SK-N-SH treated with all-trans-retinoic acid at 6 μM for 48 hours (cell line): ENCODE data around the gene CIDEC.

ENCODE experiments used
- ATAC-seq: fragments of 200-7000 bp; cut with Tn5 transposase; 3 replicates; pipeline ENCODE4 v1.9.1; 2020; ENCODE audit warnings: mild to moderate bottlenecking, moderate library complexity
- ARNTL ChIP-seq: fragments of 450-650 bp; formaldehyde crosslinking; IDR thresholded peaks from 2 replicates; pipeline ENCODE4 v1.5.0; 2020; ENCODE audit warnings: low read depth, mild to moderate bottlenecking, moderate library complexity, borderline replicate concordance
- BACH2 ChIP-seq: fragments of 250-450 bp; sonication (Bioruptor Pico); IDR thresholded peaks from 2 replicates; pipeline ENCODE4 v1.9.0; 2021; ENCODE audit warnings: mild to moderate bottlenecking, borderline replicate concordance
- ESRRG ChIP-seq: fragments of 250-450 bp; sonication (Bioruptor Pico); IDR thresholded peaks from 2 replicates; pipeline ENCODE4 v1.6.1; 2021; ENCODE audit warnings: mild to moderate bottlenecking
- GLIS3 ChIP-seq: fragments of 250-450 bp; sonication (Bioruptor Pico); IDR thresholded peaks from 2 replicates; pipeline ENCODE4 v1.5.0; 2020; ENCODE audit warnings: mild to moderate bottlenecking, moderate library complexity
- ISL1 ChIP-seq: fragments of 250-450 bp; sonication (Bioruptor Pico); IDR thresholded peaks from 2 replicates; pipeline ENCODE4 v2.1.2; 2022; ENCODE audit warnings: mild to moderate bottlenecking, moderate library complexity
- OSR1 ChIP-seq: fragments of 250-450 bp; sonication (Bioruptor Pico); IDR thresholded peaks from 2 replicates; pipeline ENCODE4 v1.8.0; 2022; ENCODE audit warnings: moderate library complexity, mild to moderate bottlenecking, inconsistent platforms
- PPARA ChIP-seq: fragments of 250-450 bp; sonication (Bioruptor Pico); IDR thresholded peaks from 2 replicates; pipeline ENCODE4 v1.5.0; 2020; ENCODE audit warnings: mild to moderate bottlenecking, borderline replicate concordance
- RARB ChIP-seq: fragments of 250-450 bp; sonication (Bioruptor Pico); IDR thresholded peaks from 2 replicates; pipeline ENCODE4 v1.8.0; 2021; ENCODE audit warnings: mild to moderate bottlenecking, moderate library complexity
- SNAI2 ChIP-seq: fragments of 250-450 bp; sonication (Bioruptor Pico); IDR thresholded peaks from 2 replicates; pipeline ENCODE4 v1.5.0; 2020; ENCODE audit warnings: mild to moderate bottlenecking, moderate library complexity
- TCF4 ChIP-seq: fragments of 250-450 bp; sonication (Bioruptor Pico); IDR thresholded peaks from 2 replicates; pipeline ENCODE4 v1.8.0; 2021; ENCODE audit warnings: mild to moderate bottlenecking, moderate library complexity, borderline replicate concordance
- TOX ChIP-seq: fragments of 250-450 bp; sonication (Bioruptor Pico); IDR thresholded peaks from 2 replicates; pipeline ENCODE4 v1.8.0; 2021; ENCODE audit warnings: mild to moderate bottlenecking, moderate library complexity, borderline replicate concordance
- ZC3H10 ChIP-seq: fragments of 250-450 bp; sonication (Bioruptor Pico); IDR thresholded peaks from 2 replicates; pipeline ENCODE4 v1.5.1; 2021; ENCODE audit warnings: mild to moderate bottlenecking, moderate library complexity
- ZFP3 ChIP-seq: fragments of 250-450 bp; sonication (Bioruptor Pico); IDR thresholded peaks from 2 replicates; pipeline ENCODE4 v1.5.0; 2020; ENCODE audit warnings: mild to moderate bottlenecking, moderate library complexity
- ZFP30 ChIP-seq: fragments of 450-650 bp; formaldehyde crosslinking; IDR thresholded peaks from 2 replicates; pipeline ENCODE4 v1.5.0; 2022; ENCODE audit warnings: mild to moderate bottlenecking, moderate library complexity
- ZNF565 ChIP-seq: fragments of 450-650 bp; formaldehyde crosslinking; conservative IDR thresholded peaks from 2 replicates; pipeline ENCODE4 v1.5.0; 2020; ENCODE audit warnings: low read depth, mild to moderate bottlenecking, moderate library complexity
- ZNF70 ChIP-seq: fragments of 450-650 bp; formaldehyde crosslinking; IDR thresholded peaks from 2 replicates; pipeline ENCODE4 v1.5.0; 2020; ENCODE audit warnings: mild to moderate bottlenecking, moderate library complexity
- ZNF8 ChIP-seq: fragments of 450-650 bp; formaldehyde crosslinking; IDR thresholded peaks from 2 replicates; pipeline ENCODE4 v1.5.0; 2020; ENCODE audit warnings: mild to moderate bottlenecking, moderate library complexity
- TF ChIP-seq, protein P1 (sequence below): fragments of 250-450 bp; sonication (Bioruptor Pico); IDR thresholded peaks from 2 replicates; pipeline ENCODE4 v1.8.0; 2020; ENCODE audit warnings: mild to moderate bottlenecking, moderate library complexity, borderline replicate concordance
- TF ChIP-seq, protein P2 (sequence below): fragments of 250-450 bp; sonication (Bioruptor Pico); IDR thresholded peaks from 2 replicates; pipeline ENCODE4 v1.5.1; 2020; ENCODE audit warnings: low read depth, mild to moderate bottlenecking, moderate library complexity
- TF ChIP-seq, protein P3 (sequence below): fragments of 250-450 bp; sonication (Bioruptor Pico); IDR thresholded peaks from 2 replicates; pipeline ENCODE4 v1.5.0; 2020; ENCODE audit warnings: mild to moderate bottlenecking, moderate library complexity
- TF ChIP-seq, protein P4 (sequence below): fragments of 250-450 bp; sonication (Bioruptor Pico); IDR thresholded peaks from 2 replicates; pipeline ENCODE4 v1.5.1; 2021; ENCODE audit warnings: mild to moderate bottlenecking, moderate library complexity
- TF ChIP-seq, protein P5 (sequence below): fragments of 250-450 bp; sonication (Bioruptor Pico); IDR thresholded peaks from 2 replicates; pipeline ENCODE4 v1.8.0; 2021; ENCODE audit warnings: low read depth, mild to moderate bottlenecking, moderate library complexity, borderline replicate concordance

CIDEC gene

DNA sequence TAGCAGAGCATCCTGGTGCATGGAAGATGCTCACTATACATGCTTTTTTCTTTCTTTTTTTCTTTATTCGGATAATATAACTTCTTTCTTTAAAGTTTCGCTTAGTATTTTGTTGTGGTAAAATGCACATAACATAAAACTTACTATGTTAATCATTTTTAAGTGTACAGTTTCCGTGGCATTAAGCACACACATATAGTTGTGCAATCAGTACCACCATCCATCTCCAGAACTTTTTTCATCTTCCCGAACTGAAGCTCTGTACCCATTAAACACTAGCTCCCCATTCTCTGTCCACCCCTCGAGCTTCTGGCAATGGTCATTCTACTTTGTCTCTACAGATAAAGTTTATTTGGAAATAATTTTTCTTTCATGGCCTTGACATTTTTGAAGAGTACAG is 9.4 kb upstream of the CIDEC start:
- ATAC-seq: no peak
- TF ChIP-seq ESRRG (CRISPR knock-in tag) (no peak), ZNF565 (CRISPR knock-in tag) (no peak), ISL1 (no peak), RARB (CRISPR knock-in tag) (no peak), ZFP3 (no peak), BACH2 (no peak), ZFP30 (no peak), ZNF8 (CRISPR knock-in tag) (no peak), SNAI2 (CRISPR knock-in tag) (no peak), ZNF70 (CRISPR knock-in tag) (no peak), OSR1 (CRISPR knock-in tag) (no peak), TOX (CRISPR knock-in tag) (no peak), ZC3H10 (no peak)
- TF ChIP-seq, protein P1, sequence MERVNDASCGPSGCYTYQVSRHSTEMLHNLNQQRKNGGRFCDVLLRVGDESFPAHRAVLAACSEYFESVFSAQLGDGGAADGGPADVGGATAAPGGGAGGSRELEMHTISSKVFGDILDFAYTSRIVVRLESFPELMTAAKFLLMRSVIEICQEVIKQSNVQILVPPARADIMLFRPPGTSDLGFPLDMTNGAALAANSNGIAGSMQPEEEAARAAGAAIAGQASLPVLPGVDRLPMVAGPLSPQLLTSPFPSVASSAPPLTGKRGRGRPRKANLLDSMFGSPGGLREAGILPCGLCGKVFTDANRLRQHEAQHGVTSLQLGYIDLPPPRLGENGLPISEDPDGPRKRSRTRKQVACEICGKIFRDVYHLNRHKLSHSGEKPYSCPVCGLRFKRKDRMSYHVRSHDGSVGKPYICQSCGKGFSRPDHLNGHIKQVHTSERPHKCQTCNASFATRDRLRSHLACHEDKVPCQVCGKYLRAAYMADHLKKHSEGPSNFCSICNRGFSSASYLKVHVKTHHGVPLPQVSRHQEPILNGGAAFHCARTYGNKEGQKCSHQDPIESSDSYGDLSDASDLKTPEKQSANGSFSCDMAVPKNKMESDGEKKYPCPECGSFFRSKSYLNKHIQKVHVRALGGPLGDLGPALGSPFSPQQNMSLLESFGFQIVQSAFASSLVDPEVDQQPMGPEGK (CRISPR knock-in tag): no peak
- TF ChIP-seq, protein P2, sequence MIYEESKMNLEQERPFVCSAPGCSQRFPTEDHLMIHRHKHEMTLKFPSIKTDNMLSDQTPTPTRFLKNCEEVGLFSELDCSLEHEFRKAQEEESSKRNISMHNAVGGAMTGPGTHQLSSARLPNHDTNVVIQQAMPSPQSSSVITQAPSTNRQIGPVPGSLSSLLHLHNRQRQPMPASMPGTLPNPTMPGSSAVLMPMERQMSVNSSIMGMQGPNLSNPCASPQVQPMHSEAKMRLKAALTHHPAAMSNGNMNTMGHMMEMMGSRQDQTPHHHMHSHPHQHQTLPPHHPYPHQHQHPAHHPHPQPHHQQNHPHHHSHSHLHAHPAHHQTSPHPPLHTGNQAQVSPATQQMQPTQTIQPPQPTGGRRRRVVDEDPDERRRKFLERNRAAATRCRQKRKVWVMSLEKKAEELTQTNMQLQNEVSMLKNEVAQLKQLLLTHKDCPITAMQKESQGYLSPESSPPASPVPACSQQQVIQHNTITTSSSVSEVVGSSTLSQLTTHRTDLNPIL: no peak
- TF ChIP-seq, protein P3, sequence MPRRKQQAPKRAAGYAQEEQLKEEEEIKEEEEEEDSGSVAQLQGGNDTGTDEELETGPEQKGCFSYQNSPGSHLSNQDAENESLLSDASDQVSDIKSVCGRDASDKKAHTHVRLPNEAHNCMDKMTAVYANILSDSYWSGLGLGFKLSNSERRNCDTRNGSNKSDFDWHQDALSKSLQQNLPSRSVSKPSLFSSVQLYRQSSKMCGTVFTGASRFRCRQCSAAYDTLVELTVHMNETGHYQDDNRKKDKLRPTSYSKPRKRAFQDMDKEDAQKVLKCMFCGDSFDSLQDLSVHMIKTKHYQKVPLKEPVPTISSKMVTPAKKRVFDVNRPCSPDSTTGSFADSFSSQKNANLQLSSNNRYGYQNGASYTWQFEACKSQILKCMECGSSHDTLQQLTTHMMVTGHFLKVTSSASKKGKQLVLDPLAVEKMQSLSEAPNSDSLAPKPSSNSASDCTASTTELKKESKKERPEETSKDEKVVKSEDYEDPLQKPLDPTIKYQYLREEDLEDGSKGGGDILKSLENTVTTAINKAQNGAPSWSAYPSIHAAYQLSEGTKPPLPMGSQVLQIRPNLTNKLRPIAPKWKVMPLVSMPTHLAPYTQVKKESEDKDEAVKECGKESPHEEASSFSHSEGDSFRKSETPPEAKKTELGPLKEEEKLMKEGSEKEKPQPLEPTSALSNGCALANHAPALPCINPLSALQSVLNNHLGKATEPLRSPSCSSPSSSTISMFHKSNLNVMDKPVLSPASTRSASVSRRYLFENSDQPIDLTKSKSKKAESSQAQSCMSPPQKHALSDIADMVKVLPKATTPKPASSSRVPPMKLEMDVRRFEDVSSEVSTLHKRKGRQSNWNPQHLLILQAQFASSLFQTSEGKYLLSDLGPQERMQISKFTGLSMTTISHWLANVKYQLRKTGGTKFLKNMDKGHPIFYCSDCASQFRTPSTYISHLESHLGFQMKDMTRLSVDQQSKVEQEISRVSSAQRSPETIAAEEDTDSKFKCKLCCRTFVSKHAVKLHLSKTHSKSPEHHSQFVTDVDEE (CRISPR knock-in tag): no peak

DNA sequence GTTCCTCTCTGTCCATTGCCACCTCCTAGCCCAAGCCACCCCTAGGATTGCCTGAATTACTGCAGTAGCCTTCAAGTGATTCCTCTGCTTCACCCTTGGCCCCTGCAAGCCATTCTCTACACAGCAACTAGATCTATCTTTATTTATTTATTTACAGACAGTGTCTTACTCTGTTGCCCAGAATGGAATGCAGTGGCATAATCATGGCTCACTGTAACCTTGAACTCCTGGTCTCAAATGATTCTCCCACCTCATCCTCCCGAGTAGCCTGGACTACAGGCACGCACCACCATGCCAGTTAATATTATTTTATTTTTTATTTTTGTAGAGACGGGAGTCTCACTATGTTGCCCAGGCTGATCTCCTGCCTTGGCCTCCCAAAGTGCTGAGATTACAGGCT is 8.5 kb upstream of the CIDEC start:
- no peak for ATAC-seq
- TF ChIP-seq TCF4 (CRISPR knock-in tag) (no peak), ZC3H10 (no peak), GLIS3 (CRISPR knock-in tag) (no peak), ZNF565 (CRISPR knock-in tag) (no peak), PPARA (no peak), ZNF8 (CRISPR knock-in tag) (no peak), ISL1 (no peak)
- TF ChIP-seq, protein P2: no peak
- TF ChIP-seq, protein P3 (CRISPR knock-in tag): no peak

DNA sequence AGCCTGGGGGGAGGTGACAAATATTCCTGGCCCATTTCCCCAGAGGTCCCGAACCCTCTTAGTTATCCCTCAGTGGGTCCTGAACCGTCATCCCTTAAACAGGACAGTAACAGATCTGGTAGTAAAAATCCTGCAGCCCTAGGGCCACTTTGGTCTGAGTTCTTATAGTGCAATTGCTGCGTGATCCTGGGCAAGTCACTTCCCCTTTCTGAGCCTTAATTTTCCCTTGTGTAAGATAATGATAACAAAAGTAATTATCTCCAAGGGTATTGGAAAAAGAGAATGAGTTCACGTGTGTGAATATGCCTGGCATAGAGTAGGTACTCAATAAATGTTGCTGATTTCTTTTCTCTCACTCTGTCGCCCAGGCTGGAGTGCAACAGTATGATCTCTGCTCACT is 7.4 kb upstream of the CIDEC start:
- no peak for ATAC-seq
- TF ChIP-seq, protein P4, sequence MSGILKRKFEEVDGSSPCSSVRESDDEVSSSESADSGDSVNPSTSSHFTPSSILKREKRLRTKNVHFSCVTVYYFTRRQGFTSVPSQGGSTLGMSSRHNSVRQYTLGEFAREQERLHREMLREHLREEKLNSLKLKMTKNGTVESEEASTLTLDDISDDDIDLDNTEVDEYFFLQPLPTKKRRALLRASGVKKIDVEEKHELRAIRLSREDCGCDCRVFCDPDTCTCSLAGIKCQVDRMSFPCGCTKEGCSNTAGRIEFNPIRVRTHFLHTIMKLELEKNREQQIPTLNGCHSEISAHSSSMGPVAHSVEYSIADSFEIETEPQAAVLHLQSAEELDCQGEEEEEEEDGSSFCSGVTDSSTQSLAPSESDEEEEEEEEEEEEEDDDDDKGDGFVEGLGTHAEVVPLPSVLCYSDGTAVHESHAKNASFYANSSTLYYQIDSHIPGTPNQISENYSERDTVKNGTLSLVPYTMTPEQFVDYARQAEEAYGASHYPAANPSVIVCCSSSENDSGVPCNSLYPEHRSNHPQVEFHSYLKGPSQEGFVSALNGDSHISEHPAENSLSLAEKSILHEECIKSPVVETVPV (CRISPR knock-in tag): no peak
- TF ChIP-seq ISL1: no peak
- TF ChIP-seq OSR1 (CRISPR knock-in tag): no peak
- no peak for TF ChIP-seq BACH2
- TF ChIP-seq ESRRG (CRISPR knock-in tag): no peak
- no peak for TF ChIP-seq TCF4 (CRISPR knock-in tag)
- TF ChIP-seq ZC3H10: no peak
- no peak for TF ChIP-seq PPARA
- TF ChIP-seq ZFP3: no peak
- TF ChIP-seq, protein P1 (CRISPR knock-in tag): no peak
- no peak for TF ChIP-seq ZFP30
- TF ChIP-seq TOX (CRISPR knock-in tag): no peak
- TF ChIP-seq GLIS3 (CRISPR knock-in tag): no peak
- TF ChIP-seq ARNTL (CRISPR knock-in tag): no peak
- no peak for TF ChIP-seq SNAI2 (CRISPR knock-in tag)
- TF ChIP-seq RARB (CRISPR knock-in tag): no peak
- TF ChIP-seq, protein P5, sequence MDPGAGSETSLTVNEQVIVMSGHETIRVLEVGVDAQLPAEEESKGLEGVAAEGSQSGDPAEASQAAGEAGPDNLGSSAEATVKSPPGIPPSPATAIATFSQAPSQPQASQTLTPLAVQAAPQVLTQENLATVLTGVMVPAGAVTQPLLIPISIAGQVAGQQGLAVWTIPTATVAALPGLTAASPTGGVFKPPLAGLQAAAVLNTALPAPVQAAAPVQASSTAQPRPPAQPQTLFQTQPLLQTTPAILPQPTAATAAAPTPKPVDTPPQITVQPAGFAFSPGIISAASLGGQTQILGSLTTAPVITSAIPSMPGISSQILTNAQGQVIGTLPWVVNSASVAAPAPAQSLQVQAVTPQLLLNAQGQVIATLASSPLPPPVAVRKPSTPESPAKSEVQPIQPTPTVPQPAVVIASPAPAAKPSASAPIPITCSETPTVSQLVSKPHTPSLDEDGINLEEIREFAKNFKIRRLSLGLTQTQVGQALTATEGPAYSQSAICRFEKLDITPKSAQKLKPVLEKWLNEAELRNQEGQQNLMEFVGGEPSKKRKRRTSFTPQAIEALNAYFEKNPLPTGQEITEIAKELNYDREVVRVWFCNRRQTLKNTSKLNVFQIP (CRISPR knock-in tag): no peak
